ACC112 (cell line): ENCODE results near the gene MAPK12.

ENCODE experiments used
- H2AFZ ChIP-seq: fragments of 200-600 bp; sonication (generic); one replicate; pipeline ENCODE4 v1.6.0; 2017; ENCODE audit warnings: antibody characterized with exemption, low read length; ENCODE audit not compliant: unreplicated experiment
- H3K27ac ChIP-seq: fragments of 200-600 bp; sonication (generic); 2 replicates; pipeline ENCODE4 v1.5.1; 2014; ENCODE audit warnings: low read depth, mild to moderate bottlenecking, antibody characterized with exemption, low read length, moderate library complexity
- H3K27me3 ChIP-seq: fragments of 200-600 bp; sonication (generic); 2 replicates; pipeline ENCODE4 v1.6.1; 2014; ENCODE audit warnings: mild to moderate bottlenecking, antibody characterized with exemption, low read length, moderate library complexity, mixed read lengths; ENCODE audit not compliant: insufficient read depth
- H3K36me3 ChIP-seq: fragments of 200-600 bp; sonication (generic); 2 replicates; pipeline ENCODE4 v1.6.1; 2016; ENCODE audit warnings: mild to moderate bottlenecking, antibody characterized with exemption, low read length, moderate library complexity, mixed read lengths; ENCODE audit not compliant: insufficient read depth
- H3K4me1 ChIP-seq: fragments of 200-600 bp; sonication (generic); one replicate; pipeline ENCODE4 v1.6.1; 2016; ENCODE audit warnings: low read length, mixed read lengths; ENCODE audit not compliant: insufficient read depth, unreplicated experiment, control insufficient read depth
- H3K4me3 ChIP-seq: fragments of 200-600 bp; sonication (generic); 2 replicates; pipeline ENCODE4 v1.5.1; 2014; ENCODE audit warnings: mild to moderate bottlenecking, low read depth, low read length
- H3K79me2 ChIP-seq: fragments of 200-600 bp; sonication (generic); one replicate; pipeline ENCODE4 v1.6.0; 2016; ENCODE audit warnings: low read length; ENCODE audit not compliant: control insufficient read depth, unreplicated experiment, insufficient read depth

MAPK12 gene

DNA sequence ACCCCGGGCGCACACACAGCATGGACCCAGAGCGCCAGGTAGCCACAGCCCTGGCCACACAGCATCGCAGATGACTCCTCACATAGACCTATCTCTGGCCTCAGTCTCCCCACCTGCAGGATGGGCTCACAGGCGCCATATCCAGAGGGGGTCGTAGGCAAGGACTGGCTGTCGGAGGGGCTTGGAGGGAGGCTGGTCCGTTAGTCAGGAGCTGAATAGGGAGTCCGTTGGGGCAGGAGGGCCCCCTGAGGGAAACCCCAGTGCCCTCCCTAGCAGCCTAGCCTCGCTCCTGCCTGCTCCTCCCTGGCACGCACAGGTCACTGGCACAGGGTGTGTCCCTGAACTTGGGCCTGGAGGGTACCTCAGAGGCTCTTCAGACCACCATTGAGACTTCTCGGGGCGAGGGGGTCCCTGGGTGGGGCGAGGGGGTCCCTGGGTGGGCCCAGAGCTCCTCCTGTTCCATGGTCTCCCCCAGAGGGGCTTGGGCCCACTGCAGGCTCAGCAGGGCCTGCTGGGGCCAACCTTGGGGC is 44.0 kb upstream of the MAPK12 start:
- Histone ChIP-seq H3K27ac (peak overlapping the region; percentile 81), H3K79me2 (peaks cover 49% of the 10 kb centered on the region), H3K27me3 (no peaks in the 10 kb centered on the region), H2AFZ (no peak overlapping the region), H3K4me3 (peak overlapping the region; percentile 84), H3K36me3 (no peaks in the 10 kb centered on the region), H3K4me1 (peaks cover 59% of the 10 kb centered on the region)

GRCh38 chr22:50304528-50305392 is 43.3 kb upstream of the MAPK12 start:
- Histone ChIP-seq H3K36me3 (no peaks in the 10 kb centered on the region), H3K27ac (peak overlapping the region; percentile 81), H3K4me3 (peak overlapping the region; percentile 84), H3K4me1 (peaks cover 59% of the 10 kb centered on the region), H2AFZ (no peak overlapping the region), H3K79me2 (peaks cover 56% of the 10 kb centered on the region), H3K27me3 (no peaks in the 10 kb centered on the region)

DNA sequence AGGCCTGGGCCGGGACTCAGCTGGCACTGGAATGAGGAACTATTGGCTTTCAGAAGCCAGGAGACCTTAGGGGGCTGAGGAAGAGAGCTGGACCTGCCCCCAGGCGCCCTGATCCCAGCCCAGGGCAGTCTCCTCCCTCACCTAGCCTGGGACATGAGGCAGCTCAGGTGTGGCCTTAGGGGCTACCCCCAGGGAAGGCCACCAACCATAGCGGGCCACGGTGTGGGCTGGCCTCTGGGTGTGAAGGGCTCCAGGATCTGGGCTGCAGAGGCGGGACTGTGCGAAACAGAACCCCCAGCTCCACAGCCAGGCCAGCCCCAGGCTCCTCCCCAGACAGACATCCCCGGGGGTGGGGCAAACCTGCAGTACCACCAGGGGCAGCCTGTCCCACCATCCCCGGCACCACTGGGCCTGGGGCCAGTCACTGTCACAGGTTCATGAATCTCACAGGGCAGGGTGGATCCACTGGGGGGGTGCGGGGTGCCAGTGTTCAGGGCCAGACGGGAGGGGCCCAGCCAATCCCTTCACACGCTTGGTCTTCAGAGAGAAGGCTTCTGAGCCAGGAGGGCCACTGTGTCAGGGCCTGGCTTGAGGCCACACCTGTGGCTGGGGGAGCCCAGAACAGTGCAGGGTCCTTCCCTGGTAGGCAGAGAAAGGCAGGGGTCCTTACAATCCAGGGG is 42.5 kb upstream of the MAPK12 start:
- H3K4me3 ChIP-seq: peak overlapping the region; percentile 21; the same call in 1 of the 2 replicates

DNA sequence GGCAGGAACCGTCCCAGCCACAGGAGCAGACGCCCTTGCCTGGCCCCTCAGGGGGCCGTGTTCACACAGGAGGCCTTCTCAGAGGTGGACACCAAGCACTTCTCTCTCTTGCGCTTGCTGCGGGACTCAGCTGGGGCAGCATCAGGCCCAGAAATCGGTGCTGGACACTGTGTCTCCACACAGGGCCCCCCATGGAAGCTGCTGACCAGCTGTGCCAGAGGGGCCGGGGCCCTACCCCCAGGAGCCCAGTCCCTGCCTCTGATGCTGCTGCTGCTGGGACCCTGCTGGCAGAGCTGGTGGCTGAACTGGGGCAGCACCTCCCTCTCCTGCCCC is 42.0 kb upstream of the MAPK12 start:
- Histone ChIP-seq H3K4me3 (no peak overlapping the region), H3K4me1 (peaks cover 54% of the 10 kb centered on the region), H3K36me3 (no peaks in the 10 kb centered on the region), H2AFZ (no peak overlapping the region), H3K27me3 (no peaks in the 10 kb centered on the region), H3K79me2 (peaks cover 67% of the 10 kb centered on the region), H3K27ac (peak overlapping the region; percentile 81)

More for the DNA sequence above, 42.5 kb upstream of the MAPK12 start:
- peak overlapping the region; percentile 81 for H3K27ac ChIP-seq
- peaks cover 59% of the 10 kb centered on the region for H3K4me1 ChIP-seq
- H2AFZ ChIP-seq: no peak overlapping the region
- peaks cover 62% of the 10 kb centered on the region for H3K79me2 ChIP-seq
- no peaks in the 10 kb centered on the region for H3K36me3 ChIP-seq
- H3K27me3 ChIP-seq: no peaks in the 10 kb centered on the region

- Histone ChIP-seq H3K4me3 (no peak overlapping the region), H3K36me3 (no peaks in the 10 kb centered on the region), H3K79me2 (peaks cover 76% of the 10 kb centered on the region), H3K27ac (peak overlapping the region; percentile 58), H3K4me1 (peaks cover 49% of the 10 kb centered on the region), H2AFZ (no peak overlapping the region), H3K27me3 (no peaks in the 10 kb centered on the region)
Observed at GRCh38 chr22:50302564-50302963, 41.1 kb upstream of the MAPK12 start.

DNA sequence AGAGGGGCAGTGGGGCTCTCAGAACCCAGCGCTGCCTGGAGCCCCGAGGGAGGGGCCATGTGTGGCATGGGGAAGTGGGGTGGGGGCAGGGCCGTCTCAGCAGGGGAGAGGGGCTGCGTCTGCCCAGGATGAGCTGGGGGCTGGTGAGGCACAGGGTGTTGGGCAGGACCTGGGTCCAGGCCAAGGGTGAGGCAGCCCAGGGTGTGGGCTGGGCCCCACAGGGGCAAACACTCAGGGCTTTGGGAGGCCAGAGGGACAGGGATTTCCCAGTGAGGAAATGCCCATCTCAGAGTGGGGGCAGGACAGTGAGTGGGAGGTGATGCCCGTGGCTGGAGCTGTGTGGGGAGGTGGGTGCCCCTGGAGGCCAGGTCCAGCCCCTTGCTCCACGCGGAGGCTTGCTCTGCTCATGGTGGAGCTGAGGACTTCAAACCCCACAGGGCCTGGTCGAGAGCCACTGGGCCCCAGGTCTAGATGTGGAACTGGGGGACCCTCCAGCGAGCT is 40.6 kb upstream of the MAPK12 start:
- Histone ChIP-seq H3K4me3 (no peak overlapping the region), H3K79me2 (peaks cover 81% of the 10 kb centered on the region), H3K27me3 (no peaks in the 10 kb centered on the region), H3K4me1 (peaks cover 54% of the 10 kb centered on the region), H3K36me3 (no peaks in the 10 kb centered on the region), H3K27ac (peak overlapping the region; percentile 58), H2AFZ (no peak overlapping the region)

DNA sequence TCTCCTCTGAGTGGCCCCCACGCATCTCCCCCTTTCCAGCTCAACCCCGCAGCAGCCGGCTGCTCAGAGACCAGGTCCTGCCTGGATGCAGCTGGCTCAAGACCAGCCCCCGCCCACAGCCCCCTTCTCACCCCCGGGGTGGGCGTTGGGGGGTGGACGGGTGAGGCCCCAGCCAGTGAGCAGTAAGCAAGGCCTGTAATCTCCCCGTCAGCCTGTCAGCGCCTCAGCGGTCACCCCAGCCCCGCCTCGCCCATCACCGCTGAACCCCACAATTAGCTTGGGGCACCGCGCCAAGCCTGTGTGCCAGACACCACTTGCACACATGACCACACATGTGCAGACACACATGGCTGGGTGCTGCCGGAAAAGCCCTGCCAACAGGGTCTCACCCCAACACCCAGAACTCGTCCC is 40.1 kb upstream of the MAPK12 start:
- Histone ChIP-seq H3K4me3 (no peak overlapping the region), H3K27me3 (no peaks in the 10 kb centered on the region), H3K27ac (no peak overlapping the region), H3K79me2 (peaks cover 83% of the 10 kb centered on the region), H2AFZ (no peak overlapping the region), H3K36me3 (no peaks in the 10 kb centered on the region), H3K4me1 (peaks cover 54% of the 10 kb centered on the region)

- no peaks in the 10 kb centered on the region for H3K36me3 ChIP-seq
- no peak overlapping the region for H3K27ac ChIP-seq
- H2AFZ ChIP-seq: no peak overlapping the region
- H3K79me2 ChIP-seq: peaks cover 80% of the 10 kb centered on the region
- H3K4me3 ChIP-seq: no peak overlapping the region
- H3K4me1 ChIP-seq: peaks cover 54% of the 10 kb centered on the region
- H3K27me3 ChIP-seq: no peaks in the 10 kb centered on the region
Observed at GRCh38 chr22:50300620-50301257, 39.3 kb upstream of the MAPK12 start.

DNA sequence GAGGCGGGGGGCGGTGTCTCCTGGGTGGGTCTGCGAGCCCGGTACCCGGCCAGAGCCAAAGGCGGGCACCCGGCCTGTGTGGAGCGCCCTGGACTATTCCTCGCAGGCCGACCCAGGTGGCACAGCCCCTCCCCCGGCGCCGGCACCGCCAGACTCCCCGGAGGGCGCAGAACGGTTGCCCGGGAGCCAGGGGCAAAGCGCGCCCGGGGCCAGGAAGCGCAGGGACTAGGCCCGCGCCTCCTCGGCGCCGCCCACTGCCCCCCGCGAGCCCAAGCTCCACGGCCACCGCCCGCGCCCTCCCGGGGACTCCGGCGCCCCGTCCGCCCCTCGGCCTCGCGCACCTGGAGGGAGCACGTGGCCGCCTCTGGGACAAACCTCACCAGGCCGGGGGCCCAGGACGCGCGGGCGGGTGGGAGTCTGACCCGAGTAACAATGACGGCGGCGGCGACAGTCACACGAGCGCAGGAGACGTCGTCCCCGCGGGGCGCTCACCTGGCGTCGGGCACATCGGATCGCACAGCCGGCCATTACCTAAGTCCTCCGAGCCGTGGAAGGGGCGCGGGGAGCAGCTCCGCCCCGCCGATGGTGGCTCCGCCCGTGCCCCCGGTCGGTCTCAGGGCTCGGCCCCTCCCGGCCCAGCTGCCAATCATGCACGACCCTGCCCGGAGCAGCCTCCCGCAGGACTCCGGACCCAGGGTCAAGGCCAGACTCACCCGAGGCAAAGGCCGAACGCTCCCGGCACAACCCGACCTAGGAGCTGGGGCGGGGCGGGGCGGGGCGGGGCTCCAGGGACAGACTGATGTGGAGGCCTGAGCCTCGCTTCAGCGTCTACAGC is 38.5 kb upstream of the MAPK12 start:
- Histone ChIP-seq H3K4me1 (peaks cover 49% of the 10 kb centered on the region), H3K36me3 (no peaks in the 10 kb centered on the region), H3K27ac (no peak overlapping the region), H2AFZ (no peak overlapping the region), H3K4me3 (no peak overlapping the region), H3K27me3 (no peaks in the 10 kb centered on the region), H3K79me2 (peaks cover 83% of the 10 kb centered on the region)
